Esophagus mucosa (tissue), 1 donor: ENCODE results near the gene AMTN. TPM values are rescaled to one million over a fixed set of nuclear protein-coding genes. Genes with fewer than 3 reads are reported as not detected.
"Not testable (repeated sequence)": the region's sequence is repeated elsewhere in the genome, so short reads cannot be mapped to it uniquely, and the experiment has no call there.

Source experiments
- ATAC-seq: fragments of 200-7000 bp; cut with Tn5 transposase; one replicate; pipeline ENCODE4 v1.9.1; 2020
- total RNA-seq: library from RNA; stranded (reverse); gene quantifications from one replicate; pipeline ENCODE4 v1.2.4, GENCODE V29; 2023
- donor health status: DM: yes; HTN: yes; CAD: no.

AMTN gene
- total RNA-seq: not detected

- no peak for ATAC-seq
These were observed at the start of gene AMTN for GRCh38 chr4:70518269-70518668. AMTN (plus strand) TSS chr4:70518569; CDS start chr4:70518778, 209 bp downstream.

- no peak for ATAC-seq
These were observed 46.5 kb upstream of the AMTN start, which contains the start of gene MUC7 for GRCh38 chr4:70471897-70472296. MUC7 (plus strand) TSS chr4:70472197; CDS start chr4:70474022, 1,825 bp downstream.

GRCh38 chr4:70473679-70474078 lies 44.7 kb upstream of the AMTN start:
- no peak for ATAC-seq

- no peak for ATAC-seq
These were observed 29.6 kb upstream of the AMTN start for GRCh38 chr4:70488748-70489147.

- no peak for ATAC-seq
These were observed 22.1 kb upstream of the AMTN start for GRCh38 chr4:70496231-70496630.

GRCh38 chr4:70501838-70502237 lies 16.5 kb upstream of the AMTN start:
- ATAC-seq: not testable (repeated sequence)

- no peak for ATAC-seq
These were observed 13.6 kb upstream of the AMTN start for GRCh38 chr4:70504733-70505132.

- ATAC-seq: peak; percentile 75
These were observed 13.1 kb upstream of the AMTN start for GRCh38 chr4:70505151-70505748.

GRCh38 chr4:70508801-70509200 lies 9.6 kb upstream of the AMTN start:
- no peak for ATAC-seq

- ATAC-seq: peak; percentile 41
These were observed 7.0 kb upstream of the AMTN start for GRCh38 chr4:70511365-70511764.

- ATAC-seq: peak; percentile 68
These were observed 2.8 kb upstream of the AMTN start for GRCh38 chr4:70515367-70516250.

GRCh38 chr4:70518716-70519115 lies 347 bp downstream of the AMTN start:
- ATAC-seq: no peak

- ATAC-seq: peak; percentile 93
These were observed 4.3 kb downstream of the AMTN start for GRCh38 chr4:70522626-70523025.

GRCh38 chr4:70530997-70531396 lies 12.6 kb downstream of the AMTN start:
- ATAC-seq: no peak

GRCh38 chr4:70531981-70532380 lies 13.6 kb downstream of the AMTN start:
- no peak for ATAC-seq

GRCh38 chr4:70533211-70533610 lies 14.8 kb downstream of the AMTN start:
- ATAC-seq: no peak

- no peak for ATAC-seq
These were observed 15.4 kb downstream of the AMTN start for GRCh38 chr4:70533791-70534190.

- ATAC-seq: not testable (repeated sequence)
These were observed 16.5 kb downstream of the AMTN start for GRCh38 chr4:70534886-70535285.

- ATAC-seq: no peak
These were observed 20.5 kb downstream of the AMTN start for GRCh38 chr4:70538869-70539268.

GRCh38 chr4:70544279-70544868 lies 26.0 kb downstream of the AMTN start:
- no peak for ATAC-seq

- ATAC-seq: no peak
These were observed 38.5 kb downstream of the AMTN start for GRCh38 chr4:70556856-70557255.

- ATAC-seq: peak; percentile 58
These were observed 41.0 kb downstream of the AMTN start for GRCh38 chr4:70559211-70559830.

- ATAC-seq: no peak
These were observed 41.6 kb downstream of the AMTN start for GRCh38 chr4:70559924-70560323.
